Parietal lobe (tissue), 1 donor: Measurements from ENCODE around the gene OR1J2. TPM values are rescaled to one million over a fixed set of nuclear protein-coding genes. Genes with fewer than 3 reads are reported as not detected.

Source experiments
- total RNA-seq: library from RNA; depleted of rRNA; stranded (reverse); fragments of >200 nt; gene quantifications from one replicate; pipeline ENCODE4 v1.2.3, GENCODE V29; 2014

OR1J2 gene
- not detected for total RNA-seq

GRCh38 chr9:122510502-122510901 lies at the start of gene OR1J2:
TSS of gene OR1J2 (plus strand) at chr9:122510802. CDS start at chr9:122510802, 0 bp downstream.

GRCh38 chr9:122477826-122478225 lies 32.8 kb upstream of the OR1J2 start, which contains the start of gene OR1J1:
TSS of gene OR1J1 (minus strand) at chr9:122477926. CDS start at chr9:122477926, 0 bp downstream.

GRCh38 chr9:122518841-122519240 lies 8.2 kb downstream of the OR1J2 start, which contains the start of gene OR1J4:
TSS of gene OR1J4 (plus strand) at chr9:122519141. CDS start at chr9:122519141, 0 bp downstream.

GRCh38 chr9:122527193-122527592 lies 16.6 kb downstream of the OR1J2 start, which contains the start of gene OR1N1:
TSS of gene OR1N1 (minus strand) at chr9:122527293. CDS start at chr9:122527293, 0 bp downstream.

GRCh38 chr9:122552812-122553211 lies 42.2 kb downstream of the OR1J2 start, which contains the start of gene OR1N2:
TSS of gene OR1N2 (plus strand) at chr9:122553112. CDS start at chr9:122553212, 100 bp downstream.

Other genes with a start within 250 kb of the OR1J2 start
- 18.8 TPM for gene RBM18, start 246.0 kb upstream of the OR1J2 start, total RNA-seq
- 22.2 TPM for gene MRRF, start 245.9 kb upstream of the OR1J2 start, total RNA-seq
- gene PTGS1, start 139.8 kb upstream of the OR1J2 start, total RNA-seq: 0.31 TPM
- not detected for gene OR1J1, start 32.9 kb upstream of the OR1J2 start, total RNA-seq
- not detected for gene OR1J4, start 8.3 kb downstream of the OR1J2 start, total RNA-seq
- gene OR1N1, start 16.5 kb downstream of the OR1J2 start, total RNA-seq: not detected
- gene OR1N2, start 42.3 kb downstream of the OR1J2 start, total RNA-seq: not detected
- gene OR1L8, start 72.6 kb downstream of the OR1J2 start, total RNA-seq: 0.31 TPM
- gene OR1Q1, start 103.9 kb downstream of the OR1J2 start, total RNA-seq: not detected
- gene OR1B1, start 146.8 kb downstream of the OR1J2 start, total RNA-seq: not detected
- not detected for gene OR1L1, start 150.9 kb downstream of the OR1J2 start, total RNA-seq
- gene OR1L3, start 164.3 kb downstream of the OR1J2 start, total RNA-seq: not detected
- gene OR1L4, start 213.2 kb downstream of the OR1J2 start, total RNA-seq: not detected
- not detected for gene OR1L6, start 231.5 kb downstream of the OR1J2 start, total RNA-seq